SK-N-SH treated with all-trans-retinoic acid at 6 μM for 48 hours (cell line): ENCODE results near the gene SDHAF4.

Source experiments
- BACH2 ChIP-seq: fragments of 250-450 bp; sonication (Bioruptor Pico); IDR thresholded peaks from 2 replicates; pipeline ENCODE4 v1.9.0; 2021; ENCODE audit warnings: mild to moderate bottlenecking, borderline replicate concordance
- CREB5 ChIP-seq: fragments of 250-450 bp; sonication (Bioruptor Pico); IDR thresholded peaks from 2 replicates; pipeline ENCODE4 v1.5.1; 2020; ENCODE audit warnings: low read depth, mild to moderate bottlenecking, moderate library complexity
- CSDC2 ChIP-seq: fragments of 250-450 bp; sonication (Bioruptor Pico); IDR thresholded peaks from 2 replicates; pipeline ENCODE4 v1.5.0; 2020; ENCODE audit warnings: mild to moderate bottlenecking, moderate library complexity
- ISL1 ChIP-seq: fragments of 250-450 bp; sonication (Bioruptor Pico); IDR thresholded peaks from 2 replicates; pipeline ENCODE4 v2.1.2; 2022; ENCODE audit warnings: mild to moderate bottlenecking, moderate library complexity
- ZC3H10 ChIP-seq: fragments of 250-450 bp; sonication (Bioruptor Pico); IDR thresholded peaks from 2 replicates; pipeline ENCODE4 v1.5.1; 2021; ENCODE audit warnings: mild to moderate bottlenecking, moderate library complexity
- ZFP3 ChIP-seq: fragments of 250-450 bp; sonication (Bioruptor Pico); IDR thresholded peaks from 2 replicates; pipeline ENCODE4 v1.5.0; 2020; ENCODE audit warnings: mild to moderate bottlenecking, moderate library complexity
- ZNF565 ChIP-seq: fragments of 450-650 bp; formaldehyde crosslinking; conservative IDR thresholded peaks from 2 replicates; pipeline ENCODE4 v1.5.0; 2020; ENCODE audit warnings: low read depth, mild to moderate bottlenecking, moderate library complexity
- ZNF70 ChIP-seq: fragments of 450-650 bp; formaldehyde crosslinking; IDR thresholded peaks from 2 replicates; pipeline ENCODE4 v1.5.0; 2020; ENCODE audit warnings: mild to moderate bottlenecking, moderate library complexity
- TF ChIP-seq, protein P1 (sequence below): fragments of 250-450 bp; sonication (Bioruptor Pico); IDR thresholded peaks from 2 replicates; pipeline ENCODE4 v1.8.0; 2020; ENCODE audit warnings: mild to moderate bottlenecking, moderate library complexity, borderline replicate concordance

DNA sequence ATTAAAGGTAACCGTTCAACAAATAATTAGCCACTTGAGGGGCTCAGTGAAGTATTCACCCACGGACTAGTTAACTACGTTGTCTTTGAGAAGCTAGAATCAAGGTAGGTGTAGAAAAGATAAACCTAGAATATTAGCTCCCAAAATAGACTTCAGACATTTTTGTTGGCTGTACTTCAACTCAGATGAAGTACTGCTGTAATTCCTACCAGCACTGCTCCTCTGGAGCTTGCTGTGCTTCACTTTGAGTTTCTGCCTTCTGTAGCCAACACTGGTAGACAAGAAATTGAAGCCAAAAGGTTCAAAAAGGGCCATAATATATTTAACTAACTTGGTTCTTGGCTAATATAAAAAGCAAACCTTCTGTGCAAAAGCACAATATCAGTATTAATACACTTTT lies 18.8 kb upstream of the SDHAF4 start:
- TF ChIP-seq, protein P1, sequence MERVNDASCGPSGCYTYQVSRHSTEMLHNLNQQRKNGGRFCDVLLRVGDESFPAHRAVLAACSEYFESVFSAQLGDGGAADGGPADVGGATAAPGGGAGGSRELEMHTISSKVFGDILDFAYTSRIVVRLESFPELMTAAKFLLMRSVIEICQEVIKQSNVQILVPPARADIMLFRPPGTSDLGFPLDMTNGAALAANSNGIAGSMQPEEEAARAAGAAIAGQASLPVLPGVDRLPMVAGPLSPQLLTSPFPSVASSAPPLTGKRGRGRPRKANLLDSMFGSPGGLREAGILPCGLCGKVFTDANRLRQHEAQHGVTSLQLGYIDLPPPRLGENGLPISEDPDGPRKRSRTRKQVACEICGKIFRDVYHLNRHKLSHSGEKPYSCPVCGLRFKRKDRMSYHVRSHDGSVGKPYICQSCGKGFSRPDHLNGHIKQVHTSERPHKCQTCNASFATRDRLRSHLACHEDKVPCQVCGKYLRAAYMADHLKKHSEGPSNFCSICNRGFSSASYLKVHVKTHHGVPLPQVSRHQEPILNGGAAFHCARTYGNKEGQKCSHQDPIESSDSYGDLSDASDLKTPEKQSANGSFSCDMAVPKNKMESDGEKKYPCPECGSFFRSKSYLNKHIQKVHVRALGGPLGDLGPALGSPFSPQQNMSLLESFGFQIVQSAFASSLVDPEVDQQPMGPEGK (CRISPR knock-in tag), result no peak
- TF ChIP-seq ZNF70 (CRISPR knock-in tag), result no peak
- no peak for TF ChIP-seq ZC3H10 (CRISPR knock-in tag)
- TF ChIP-seq ISL1 (CRISPR knock-in tag), result no peak
- TF ChIP-seq ZNF565 (CRISPR knock-in tag), result no peak
- no peak for TF ChIP-seq CSDC2
- no peak for TF ChIP-seq BACH2 (CRISPR knock-in tag)
- no peak for TF ChIP-seq ZFP3 (CRISPR knock-in tag)
- no peak for TF ChIP-seq CREB5 (CRISPR knock-in tag)
